Activated naive CD4-positive, alpha-beta T cell treated with anti-CD3 and anti-CD28 coated beads, Interleukin-2, amount 10 ng/mL, durations not matched to agents 7 days and 5 days (primary cell): ENCODE results near the gene P2RX5.
A peak's percentile ranks its signal among the peaks of the same experiment; 100 is the strongest.

Source experiments
- CTCF ChIA-PET: fragments of 350-600 bp; sonication (Branson Sonifier 250); formaldehyde crosslinking; loops from one replicate; lab custom pipeline; 2021; ENCODE audit warnings: antibody characterized with exemption; lab: Charles Lee
- DNase-seq: peaks from one replicate; pipeline ENCODE4 v3.0.0-alpha.2; 2020
- H3K27ac Mint-ChIP-seq: one replicate; pipeline ENCODE4 v1.8.0; 2021; ENCODE audit warnings: mild to moderate bottlenecking, moderate library complexity, mixed read lengths
- H3K27me3 Mint-ChIP-seq: one replicate; pipeline ENCODE4 v1.8.0; 2021; ENCODE audit warnings: mild to moderate bottlenecking, mixed read lengths
- H3K36me3 Mint-ChIP-seq: one replicate; pipeline ENCODE4 v1.8.0; 2021; ENCODE audit warnings: mixed read lengths
- H3K4me1 Mint-ChIP-seq: one replicate; pipeline ENCODE4 v1.8.0; 2021; ENCODE audit warnings: mixed read lengths
- H3K4me3 Mint-ChIP-seq: one replicate; pipeline ENCODE4 v1.8.0; 2021; ENCODE audit warnings: mild to moderate bottlenecking, moderate library complexity, mixed read lengths
- H3K9me3 Mint-ChIP-seq: one replicate; pipeline ENCODE4 v1.8.0; 2021; ENCODE audit warnings: mixed read lengths

The P2RX5 gene

GRCh38 chr17:3647251-3647650 is 48.7 kb downstream of the P2RX5 start:
- H3K4me3 Mint-ChIP-seq, result no peak overlapping the region
- peaks cover 4% of the 10 kb centered on the region for H3K36me3 Mint-ChIP-seq
- H3K27me3 Mint-ChIP-seq, result no peaks in the 10 kb centered on the region
- peaks cover 5% of the 10 kb centered on the region for H3K4me1 Mint-ChIP-seq
- DNase-seq, result no peak
- no peaks in the 10 kb centered on the region for H3K9me3 Mint-ChIP-seq
- no peak overlapping the region for H3K27ac Mint-ChIP-seq
- CTCF ChIA-PET, result interaction anchor here (1.1 to 4.7 kb wide), 8 partner anchors 8 to 598 kb away, joined by 3 to 40 read pairs (median 11); partner anchors contain the start of genes CTNS and SHPK

- no peak for DNase-seq
- Mint-ChIP-seq H3K36me3 (peaks cover 8% of the 10 kb centered on the region), H3K27me3 (no peaks in the 10 kb centered on the region), H3K9me3 (no peaks in the 10 kb centered on the region), H3K27ac (no peak overlapping the region), H3K4me1 (peaks cover 21% of the 10 kb centered on the region), H3K4me3 (no peak overlapping the region)
- CTCF ChIA-PET, result no interaction called here
Observed at GRCh38 chr17:3645310-3645709, 50.6 kb downstream of the P2RX5 start.

- Mint-ChIP-seq H3K27me3 (no peaks in the 10 kb centered on the region), H3K9me3 (no peaks in the 10 kb centered on the region), H3K4me3 (no peak overlapping the region), H3K36me3 (peaks cover 16% of the 10 kb centered on the region), H3K4me1 (peaks cover 33% of the 10 kb centered on the region), H3K27ac (peak overlapping the region; percentile 42)
- CTCF ChIA-PET, result interaction anchor here (1.0 to 1.5 kb wide), 4 partner anchors 11 to 43 kb away, joined by 3 to 5 read pairs (median 4); no protein-coding TSS in a partner anchor
- no peak for DNase-seq
Observed at GRCh38 chr17:3643889-3644349, 52.0 kb downstream of the P2RX5 start.

GRCh38 chr17:3641717-3642486 is 54.1 kb downstream of the P2RX5 start:
- no peak for DNase-seq
- CTCF ChIA-PET, result no interaction called here

GRCh38 chr17:3641014-3641413 is 54.9 kb downstream of the P2RX5 start:
- H3K4me3 Mint-ChIP-seq, result no peak overlapping the region
- H3K4me1 Mint-ChIP-seq, result peaks cover 49% of the 10 kb centered on the region
- H3K36me3 Mint-ChIP-seq, result peaks cover 16% of the 10 kb centered on the region
- H3K27me3 Mint-ChIP-seq, result no peaks in the 10 kb centered on the region
- CTCF ChIA-PET, result no interaction called here
- peak overlapping the region; percentile 92 for H3K27ac Mint-ChIP-seq
- DNase-seq, result no peak
- no peaks in the 10 kb centered on the region for H3K9me3 Mint-ChIP-seq

More at GRCh38 chr17:3641717-3642486, 54.1 kb downstream of the P2RX5 start:
- Mint-ChIP-seq H3K27me3 (no peaks in the 10 kb centered on the region), H3K36me3 (peaks cover 16% of the 10 kb centered on the region), H3K9me3 (no peaks in the 10 kb centered on the region), H3K4me3 (no peak overlapping the region), H3K27ac (no peak overlapping the region), H3K4me1 (peaks cover 49% of the 10 kb centered on the region)

- Mint-ChIP-seq H3K4me3 (peak overlapping the region; percentile 49), H3K27me3 (no peaks in the 10 kb centered on the region), H3K4me1 (peaks cover 53% of the 10 kb centered on the region), H3K27ac (peak overlapping the region; percentile 92), H3K9me3 (no peaks in the 10 kb centered on the region), H3K36me3 (peaks cover 15% of the 10 kb centered on the region)
- CTCF ChIA-PET, result interaction anchor here (1.0 kb wide), 1 partner anchor 10 kb away, joined by 4 read pairs; no protein-coding TSS in a partner anchor
- peak; percentile 40 for DNase-seq
Observed at GRCh38 chr17:3639981-3640596, 55.9 kb downstream of the P2RX5 start.

- no peak for DNase-seq
- Mint-ChIP-seq H3K4me1 (peaks cover 57% of the 10 kb centered on the region), H3K4me3 (peak overlapping the region; percentile 91), H3K27me3 (no peaks in the 10 kb centered on the region), H3K27ac (peak overlapping the region; percentile 37), H3K36me3 (peaks cover 19% of the 10 kb centered on the region), H3K9me3 (no peaks in the 10 kb centered on the region)
- CTCF ChIA-PET, result interaction anchor here (0.8 to 2.5 kb wide), 5 partner anchors 11 to 54 kb away, joined by 3 to 14 read pairs (median 3); no protein-coding TSS in a partner anchor
Observed at GRCh38 chr17:3636908-3637373, 59.0 kb downstream of the P2RX5 start.

GRCh38 chr17:3636154-3636907 is 59.6 kb downstream of the P2RX5 start, which contains the start of the genes CTNS and SHPK:
CTNS (plus strand) TSS chr17:3636760; CDS start chr17:3640207, 3,447 bp downstream.
SHPK (minus strand) TSS chr17:3636250; CDS start chr17:3636219, 31 bp downstream.
- Mint-ChIP-seq H3K9me3 (no peaks in the 10 kb centered on the region), H3K27ac (peak within 1 kb of the TSS; percentile 95), H3K27me3 (no peaks in the 10 kb centered on the region), H3K4me3 (peak within 1 kb of the TSS; percentile 91), H3K4me1 (peaks cover 51% of the 10 kb centered on the region), H3K36me3 (peaks cover 17% of the 10 kb centered on the region)
- CTCF ChIA-PET, result interaction anchor here (0.8 to 2.5 kb wide), 5 partner anchors 11 to 54 kb away, joined by 3 to 14 read pairs (median 3); no protein-coding TSS in a partner anchor
- DNase-seq, result peak; percentile 97

- H3K27me3 Mint-ChIP-seq, result no peaks in the 10 kb centered on the region
- peak overlapping the region; percentile 91 for H3K4me3 Mint-ChIP-seq
- no peak for DNase-seq
- H3K4me1 Mint-ChIP-seq, result peaks cover 45% of the 10 kb centered on the region
- H3K9me3 Mint-ChIP-seq, result no peaks in the 10 kb centered on the region
- CTCF ChIA-PET, result interaction anchor here (0.5 to 2.5 kb wide), 3 partner anchors 12 to 788 kb away, joined by 3 to 14 read pairs (median 6); no protein-coding TSS in a partner anchor
- H3K36me3 Mint-ChIP-seq, result peaks cover 17% of the 10 kb centered on the region
- H3K27ac Mint-ChIP-seq, result peak overlapping the region; percentile 95
Observed at GRCh38 chr17:3635474-3636153, 60.3 kb downstream of the P2RX5 start.

- H3K36me3 Mint-ChIP-seq, result peaks cover 19% of the 10 kb centered on the region
- CTCF ChIA-PET, result interaction anchor here (1.0 to 1.3 kb wide), 2 partner anchors 11 to 16 kb away, joined by 3 read pairs; no protein-coding TSS in a partner anchor
- H3K27me3 Mint-ChIP-seq, result no peaks in the 10 kb centered on the region
- H3K9me3 Mint-ChIP-seq, result no peaks in the 10 kb centered on the region
- no peak overlapping the region for H3K27ac Mint-ChIP-seq
- peaks cover 16% of the 10 kb centered on the region for H3K4me1 Mint-ChIP-seq
- DNase-seq, result no peak
- no peak overlapping the region for H3K4me3 Mint-ChIP-seq
Observed at GRCh38 chr17:3632287-3632686, 63.7 kb downstream of the P2RX5 start.

- H3K4me3 Mint-ChIP-seq, result no peak overlapping the region
- peaks cover 25% of the 10 kb centered on the region for H3K36me3 Mint-ChIP-seq
- no peaks in the 10 kb centered on the region for H3K9me3 Mint-ChIP-seq
- peaks cover 13% of the 10 kb centered on the region for H3K4me1 Mint-ChIP-seq
- H3K27me3 Mint-ChIP-seq, result no peaks in the 10 kb centered on the region
- CTCF ChIA-PET, result no interaction called here
- no peak for DNase-seq
- no peak overlapping the region for H3K27ac Mint-ChIP-seq
Observed at GRCh38 chr17:3630781-3631180, 65.2 kb downstream of the P2RX5 start.

GRCh38 chr17:3627769-3628167 is 68.2 kb downstream of the P2RX5 start:
- Mint-ChIP-seq H3K36me3 (peaks cover 21% of the 10 kb centered on the region), H3K4me3 (no peak overlapping the region), H3K27ac (no peak overlapping the region), H3K4me1 (peaks cover 2% of the 10 kb centered on the region), H3K27me3 (no peaks in the 10 kb centered on the region), H3K9me3 (no peaks in the 10 kb centered on the region)
- CTCF ChIA-PET, result interaction anchor here (0.9 kb wide), 1 partner anchor 20 kb away, joined by 3 read pairs; no protein-coding TSS in a partner anchor
- no peak for DNase-seq
